Chondrocyte (in vitro differentiated cells): Measurements from ENCODE around the gene OAS2. TPM values are rescaled to one million over a fixed set of nuclear protein-coding genes. Genes with fewer than 3 reads are reported as not detected.

ENCODE experiments used
- DNase-seq: peaks from one replicate; pipeline ENCODE4 v3.0.0; 2021; ENCODE audit warnings: mixed read lengths, low spot score
- H3K27ac Mint-ChIP-seq: one replicate; pipeline ENCODE4 v1.8.0; 2021; ENCODE audit warnings: mild to moderate bottlenecking, moderate library complexity, mixed read lengths; ENCODE audit not compliant: unreplicated experiment
- H3K27me3 Mint-ChIP-seq: 2 replicates; pipeline ENCODE4 v1.8.0; 2021; ENCODE audit warnings: low read depth, mixed read lengths
- H3K36me3 Mint-ChIP-seq: 2 replicates; pipeline ENCODE4 v1.8.0; 2021; ENCODE audit warnings: low read depth, mixed read lengths
- H3K4me1 Mint-ChIP-seq: 2 replicates; pipeline ENCODE4 v1.8.0; 2021; ENCODE audit warnings: low read depth, mild to moderate bottlenecking, mixed read lengths
- H3K4me3 Mint-ChIP-seq: one replicate; pipeline ENCODE4 v1.8.0; 2021; ENCODE audit warnings: mild to moderate bottlenecking, moderate library complexity, mixed read lengths; ENCODE audit not compliant: unreplicated experiment
- H3K9me3 Mint-ChIP-seq: 2 replicates; pipeline ENCODE4 v1.8.0; 2021; ENCODE audit warnings: low read depth, mixed read lengths
- CTCF ChIP-seq: fragments of 200-600 bp; sonication (generic); IDR thresholded peaks from 2 replicates; pipeline ENCODE4 v1.5.0; 2021; ENCODE audit warnings: antibody characterized with exemption, mild to moderate bottlenecking, moderate library complexity
- total RNA-seq: library from RNA; stranded (reverse); gene quantifications from 3 replicates; pipeline ENCODE4 v1.2.1, GENCODE V29; 2021

Gene OAS2
- total RNA-seq, 1 donor from 2014 or later, result 0.07 TPM

- peaks cover 28% of the 10 kb centered on the region for H3K27me3 Mint-ChIP-seq
- H3K4me3 Mint-ChIP-seq, result no peak overlapping the region
- no peaks in the 10 kb centered on the region for H3K36me3 Mint-ChIP-seq
- H3K4me1 Mint-ChIP-seq, result peaks cover 3% of the 10 kb centered on the region
- DNase-seq, result no peak
- TF ChIP-seq CTCF, result peak; percentile 88
- H3K27ac Mint-ChIP-seq, result no peak overlapping the region
- H3K9me3 Mint-ChIP-seq, result no peaks in the 10 kb centered on the region
Observed at GRCh38 chr12:113030875-113031525, 52.7 kb downstream of the OAS2 start.

- peaks cover 7% of the 10 kb centered on the region for H3K9me3 Mint-ChIP-seq
Observed at GRCh38 chr12:113039911-113040445, 61.7 kb downstream of the OAS2 start.

GRCh38 chr12:113040722-113041171, 62.4 kb downstream of the OAS2 start:
- Mint-ChIP-seq H3K27me3 (peaks cover 16% of the 10 kb centered on the region), H3K4me1 (peaks cover 10% of the 10 kb centered on the region), H3K9me3 (peaks cover 7% of the 10 kb centered on the region), H3K4me3 (no peak overlapping the region), H3K36me3 (no peaks in the 10 kb centered on the region), H3K27ac (peak overlapping the region; percentile 50)
- no peak for TF ChIP-seq CTCF
- DNase-seq, result no peak

More at GRCh38 chr12:113039911-113040445, 61.7 kb downstream of the OAS2 start:
- DNase-seq, result no peak
- Mint-ChIP-seq H3K36me3 (no peaks in the 10 kb centered on the region), H3K4me3 (no peak overlapping the region), H3K27ac (no peak overlapping the region), H3K4me1 (peaks cover 10% of the 10 kb centered on the region), H3K27me3 (peaks cover 16% of the 10 kb centered on the region)
- TF ChIP-seq CTCF, result no peak

- H3K27me3 Mint-ChIP-seq, result peaks cover 16% of the 10 kb centered on the region
- no peaks in the 10 kb centered on the region for H3K36me3 Mint-ChIP-seq
- peaks cover 7% of the 10 kb centered on the region for H3K9me3 Mint-ChIP-seq
- no peak for TF ChIP-seq CTCF
- peaks cover 10% of the 10 kb centered on the region for H3K4me1 Mint-ChIP-seq
- no peak for DNase-seq
- no peak overlapping the region for H3K4me3 Mint-ChIP-seq
- H3K27ac Mint-ChIP-seq, result no peak overlapping the region
Observed at GRCh38 chr12:113041560-113041959, 63.2 kb downstream of the OAS2 start.

- H3K27me3 Mint-ChIP-seq, result peaks cover 24% of the 10 kb centered on the region
- TF ChIP-seq CTCF, result no peak
- peaks cover 7% of the 10 kb centered on the region for H3K9me3 Mint-ChIP-seq
- peaks cover 10% of the 10 kb centered on the region for H3K4me1 Mint-ChIP-seq
- H3K4me3 Mint-ChIP-seq, result no peak overlapping the region
- no peak overlapping the region for H3K27ac Mint-ChIP-seq
- no peak for DNase-seq
- no peaks in the 10 kb centered on the region for H3K36me3 Mint-ChIP-seq
Observed at GRCh38 chr12:113043240-113043639, 64.9 kb downstream of the OAS2 start.
